HG02588 (cell line): ENCODE results near the gene ZNF490.
"Not testable (repeated sequence)": the region's sequence is repeated elsewhere in the genome, so short reads cannot be mapped to it uniquely, and the experiment has no call there.

Experiments
- ATAC-seq: cut with Tn5 transposase; IDR thresholded peaks from one replicate; pipeline ENCODE4 v1.9.1; 2021; ENCODE audit warnings: mild to moderate bottlenecking, moderate library complexity; ENCODE audit not compliant: unreplicated experiment

ZNF490 gene

DNA sequence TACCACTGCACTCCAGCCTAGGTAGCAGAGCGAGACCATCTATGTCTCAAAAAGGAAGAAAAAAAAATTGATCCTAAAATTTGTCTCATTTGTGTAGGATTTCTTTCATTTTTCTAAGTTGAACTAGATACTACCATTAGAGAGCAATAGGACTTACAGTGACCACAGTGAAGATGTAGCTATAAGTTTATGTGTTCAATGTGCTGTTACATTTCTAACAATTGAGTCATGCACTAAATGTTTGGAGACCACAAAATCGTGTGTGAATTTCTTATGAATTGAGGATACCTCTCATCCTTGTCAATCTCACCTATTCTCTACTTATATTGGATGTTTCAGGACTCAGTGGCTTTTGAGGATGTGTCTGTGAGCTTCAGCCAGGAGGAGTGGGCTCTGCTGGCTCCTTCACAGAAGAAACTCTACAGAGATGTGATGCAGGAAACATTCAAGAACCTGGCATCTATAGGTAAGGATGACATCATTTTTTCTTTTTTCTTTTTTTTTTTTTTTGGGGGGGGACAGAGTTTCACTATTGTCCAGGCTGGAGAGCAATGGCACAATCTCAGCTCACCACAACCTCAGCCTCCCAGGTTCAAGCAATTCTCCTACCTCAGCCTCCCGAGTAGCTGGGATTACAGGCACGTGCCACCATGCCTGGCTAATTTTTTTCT lies 12.9 kb upstream of the ZNF490 start:
- no peak for ATAC-seq

DNA sequence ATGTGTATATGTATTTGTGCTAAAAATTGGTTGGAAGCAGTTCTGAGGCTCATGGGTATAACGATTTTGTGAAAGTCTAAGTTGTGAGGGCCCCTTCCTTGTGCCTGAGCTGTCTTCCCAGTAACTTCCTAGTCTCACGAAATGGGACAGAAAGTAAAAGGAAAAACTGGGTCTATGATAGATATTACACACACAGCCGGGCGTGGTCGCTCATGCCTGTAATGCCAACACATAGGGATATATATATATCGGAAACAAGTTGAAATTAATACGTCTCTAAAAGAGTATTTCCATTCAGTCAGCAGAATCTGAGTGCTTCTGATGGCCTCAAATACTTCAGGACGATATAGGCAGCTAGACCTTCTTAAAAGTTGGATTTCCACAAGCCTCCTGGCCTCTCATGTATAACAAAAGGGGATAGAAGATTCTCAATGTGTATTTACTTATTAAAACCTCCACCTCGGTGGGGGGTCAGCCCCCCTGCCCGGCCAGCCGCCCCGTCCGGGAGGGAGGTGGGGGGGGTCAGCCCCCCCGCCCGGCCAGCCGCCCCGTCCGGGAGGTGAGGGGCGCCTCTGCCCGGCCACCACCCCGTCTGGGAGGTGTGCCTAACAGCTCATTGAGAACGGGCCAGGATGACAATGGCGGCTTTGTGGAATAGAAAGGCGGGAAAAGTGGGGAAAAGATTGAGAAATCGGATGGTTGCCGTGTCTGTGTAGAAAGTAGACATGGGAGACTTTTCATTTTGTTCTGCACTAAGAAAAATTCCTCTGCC lies 10.8 kb upstream of the ZNF490 start:
- ATAC-seq = not testable (repeated sequence)

DNA sequence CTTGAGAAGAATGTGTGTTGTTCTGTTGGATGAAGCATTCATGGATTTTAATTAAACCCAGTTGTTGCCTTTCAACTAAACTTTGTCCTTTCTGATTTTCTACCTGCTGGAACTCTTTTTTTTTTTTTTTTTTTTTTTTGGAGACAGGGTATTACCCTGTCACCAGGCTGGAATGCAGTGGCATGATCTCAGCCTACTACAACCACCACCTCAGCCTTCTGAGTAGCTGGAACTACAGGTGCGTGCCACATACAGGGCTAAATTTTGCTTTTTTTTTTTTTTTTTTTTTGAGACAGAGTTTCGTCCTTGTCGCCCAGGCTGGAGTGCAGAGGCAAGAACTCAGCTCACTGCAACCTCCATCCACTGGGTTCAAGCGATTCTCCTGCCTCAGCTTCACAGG lies 7.0 kb upstream of the ZNF490 start:
- ATAC-seq = no peak

DNA sequence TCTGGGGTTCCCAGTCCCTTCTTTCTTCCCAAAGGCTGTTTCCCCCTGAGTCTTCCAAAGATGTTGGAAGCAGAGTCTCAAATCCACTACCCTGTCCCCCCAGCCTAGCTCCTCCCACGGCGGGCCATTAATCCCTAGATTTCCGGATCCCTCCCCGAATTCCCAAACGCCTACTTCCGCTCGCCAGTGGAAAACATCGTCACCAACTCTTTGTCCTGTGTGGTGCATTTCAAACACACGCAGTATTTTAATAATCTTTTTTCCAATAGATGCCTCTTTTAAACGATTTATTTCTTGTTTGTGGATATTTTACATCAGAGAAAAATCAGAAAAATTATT lies 717 bp upstream of the ZNF490 start:
- no peak for ATAC-seq

DNA sequence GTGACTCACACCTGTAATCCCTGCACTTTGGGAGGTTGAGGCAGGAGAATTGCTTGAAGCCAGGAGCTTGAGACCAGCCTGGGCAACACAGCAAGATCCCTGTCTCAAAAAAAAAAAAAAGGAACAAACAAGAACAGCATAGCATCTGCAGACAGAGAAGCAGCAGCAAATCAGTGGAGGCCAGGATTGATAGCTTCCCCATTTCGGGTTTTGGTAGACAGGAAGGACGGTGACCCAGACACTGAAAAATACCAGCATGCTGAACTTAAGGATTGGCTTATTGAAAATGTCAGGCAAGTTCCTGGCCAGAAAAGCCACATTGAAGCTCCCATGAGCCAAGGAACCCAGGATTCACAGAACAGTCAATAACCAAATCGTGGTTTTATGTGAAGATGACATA lies 3.0 kb downstream of the ZNF490 start:
- no peak for ATAC-seq

DNA sequence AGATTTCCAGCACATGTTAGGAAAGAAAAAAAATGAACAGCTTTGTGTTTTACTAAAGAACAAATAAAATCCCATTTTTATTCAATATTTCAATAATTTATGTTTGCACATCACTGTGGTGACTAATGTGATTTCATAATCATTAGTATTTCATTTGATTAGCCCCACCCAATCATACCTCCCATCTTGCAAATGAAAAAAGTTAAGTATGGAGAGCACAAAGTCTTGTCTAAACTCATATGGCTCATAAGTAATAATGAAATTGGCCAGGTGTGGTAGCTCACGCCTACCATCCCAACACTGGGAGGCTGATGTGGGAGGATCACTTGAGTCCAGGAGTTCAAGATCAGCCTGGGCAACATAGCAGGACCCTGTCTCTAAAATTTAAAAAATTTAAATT lies 3.8 kb downstream of the ZNF490 start:
- no peak for ATAC-seq

DNA sequence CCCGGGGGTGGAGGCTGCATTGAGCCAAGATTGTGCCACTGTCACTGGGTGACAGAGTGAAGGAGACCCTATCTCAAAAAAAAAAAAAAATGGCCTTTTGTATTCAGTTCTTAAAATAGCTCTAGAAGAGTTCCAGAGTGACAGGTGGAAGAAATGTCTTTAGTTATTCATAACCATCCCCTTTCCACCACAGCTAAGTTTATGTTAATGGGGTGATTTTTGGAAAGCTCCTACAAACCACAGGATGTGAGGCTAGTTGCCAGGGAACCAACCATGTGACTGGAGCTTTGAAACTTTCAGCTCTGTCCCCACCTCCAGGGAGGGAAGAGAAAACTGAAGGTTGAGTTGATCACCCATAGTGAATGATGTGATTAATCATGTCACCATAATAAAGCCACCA lies 6.9 kb downstream of the ZNF490 start:
- ATAC-seq = peak; percentile 44

DNA sequence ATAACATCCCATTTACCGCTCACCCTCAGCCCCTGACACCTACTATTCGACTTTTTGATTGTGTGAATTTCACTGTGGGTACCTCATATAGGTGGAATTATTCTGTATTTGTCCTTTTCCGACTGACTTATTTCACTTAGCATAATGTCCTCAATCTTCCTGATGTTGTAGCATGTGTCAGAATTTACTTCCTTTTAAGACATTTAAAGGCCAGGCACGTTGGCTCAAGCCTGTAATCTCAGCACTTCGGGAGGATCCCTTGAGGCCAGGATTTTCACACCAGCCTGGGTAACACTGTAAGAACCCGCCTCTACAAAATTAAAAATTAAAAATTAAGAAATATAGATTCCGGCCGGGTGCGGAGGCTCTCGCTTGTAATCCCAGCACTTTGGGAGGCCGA lies 13.0 kb downstream of the ZNF490 start:
- no peak for ATAC-seq

- ATAC-seq = no peak
These were observed 13.6 kb downstream of the ZNF490 start for GRCh38 chr19:12596927-12597548.

- ATAC-seq = no peak
These were observed 14.1 kb downstream of the ZNF490 start for GRCh38 chr19:12596485-12596884.

- no peak for ATAC-seq
These were observed 29.5 kb downstream of the ZNF490 start for GRCh38 chr19:12581100-12581499.

DNA sequence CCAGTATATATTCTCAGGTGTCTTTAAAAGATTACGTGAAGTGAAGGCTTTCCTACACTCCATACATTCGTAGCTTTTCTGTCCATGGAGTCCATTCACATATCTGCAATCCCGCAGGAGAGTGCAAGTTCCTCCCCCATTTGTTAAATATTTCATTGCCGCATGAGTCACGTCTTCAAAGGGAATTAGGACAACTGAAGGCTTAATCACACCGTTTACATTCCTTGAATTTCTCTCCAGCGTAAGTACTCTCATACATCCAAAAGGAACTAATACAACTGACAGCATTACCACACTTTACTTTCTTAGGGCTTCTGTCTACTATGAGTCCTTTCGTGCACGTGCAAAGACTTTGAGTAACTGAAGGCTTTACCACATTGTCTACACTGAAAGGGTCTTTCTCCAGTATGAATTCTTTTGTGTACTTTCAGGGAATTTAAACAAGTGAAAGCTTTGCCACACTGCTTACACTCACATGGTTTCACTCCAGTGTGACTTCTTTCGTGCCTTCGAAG lies 30.4 kb downstream of the ZNF490 start:
- ATAC-seq = no peak

GRCh38 chr19:12578641-12579040 lies 32.0 kb downstream of the ZNF490 start:
- ATAC-seq = no peak

DNA sequence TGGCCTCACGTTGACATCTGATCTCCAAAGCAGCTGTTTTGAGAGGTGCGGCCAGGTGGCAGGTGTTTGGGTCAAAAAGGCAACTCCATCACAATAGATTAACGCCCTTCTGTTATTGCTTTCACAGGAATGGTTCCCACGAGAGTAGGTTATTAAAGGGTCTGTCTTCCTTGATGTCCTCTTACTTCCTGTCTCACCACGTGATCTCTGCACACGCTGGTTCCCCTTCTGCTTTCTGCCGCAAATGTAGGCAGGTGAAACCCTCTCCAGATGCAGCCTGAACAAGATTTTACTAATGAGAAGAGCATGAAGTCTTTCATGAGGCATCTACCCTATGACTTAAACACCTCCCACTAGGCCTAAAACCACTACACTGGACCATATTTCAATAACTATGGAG lies 36.6 kb downstream of the ZNF490 start:
- no peak for ATAC-seq

DNA sequence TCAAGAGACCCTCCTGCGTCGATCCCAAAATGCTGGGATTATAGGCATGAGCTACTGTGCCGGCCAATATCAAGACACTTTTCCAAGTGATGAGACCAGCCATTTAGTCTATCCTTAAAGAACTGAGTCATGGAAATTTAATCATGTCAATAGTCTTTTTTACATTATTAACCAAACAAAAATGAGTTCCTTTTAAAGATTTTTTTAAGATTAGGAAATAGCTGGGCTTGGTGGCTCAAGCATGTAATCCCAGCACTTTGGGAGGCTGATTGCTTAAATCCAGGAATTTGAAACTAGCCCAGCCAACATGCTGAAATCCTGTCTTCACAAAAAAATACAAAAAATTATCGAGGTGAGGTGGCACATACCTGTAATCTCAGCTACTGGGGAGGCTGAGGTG lies 42.7 kb downstream of the ZNF490 start:
- ATAC-seq = no peak

DNA sequence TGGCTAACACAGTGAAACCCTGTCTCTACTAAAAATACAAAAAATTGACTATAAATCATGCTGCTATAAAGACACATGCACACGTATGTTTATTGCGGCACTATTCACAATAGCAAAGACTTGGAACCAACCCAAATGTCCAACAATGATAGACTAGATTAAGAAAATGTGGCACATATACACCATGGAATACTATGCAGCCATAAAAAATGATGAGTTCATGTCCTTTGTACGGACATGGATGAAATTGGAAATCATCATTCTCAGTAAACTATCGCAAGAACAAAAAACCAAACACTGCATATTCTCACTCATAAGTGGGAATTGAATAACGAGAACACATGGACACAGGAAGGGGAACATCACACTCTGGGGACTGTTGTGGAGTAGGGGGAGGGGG lies 44.2 kb downstream of the ZNF490 start:
- ATAC-seq = not testable (repeated sequence)

DNA sequence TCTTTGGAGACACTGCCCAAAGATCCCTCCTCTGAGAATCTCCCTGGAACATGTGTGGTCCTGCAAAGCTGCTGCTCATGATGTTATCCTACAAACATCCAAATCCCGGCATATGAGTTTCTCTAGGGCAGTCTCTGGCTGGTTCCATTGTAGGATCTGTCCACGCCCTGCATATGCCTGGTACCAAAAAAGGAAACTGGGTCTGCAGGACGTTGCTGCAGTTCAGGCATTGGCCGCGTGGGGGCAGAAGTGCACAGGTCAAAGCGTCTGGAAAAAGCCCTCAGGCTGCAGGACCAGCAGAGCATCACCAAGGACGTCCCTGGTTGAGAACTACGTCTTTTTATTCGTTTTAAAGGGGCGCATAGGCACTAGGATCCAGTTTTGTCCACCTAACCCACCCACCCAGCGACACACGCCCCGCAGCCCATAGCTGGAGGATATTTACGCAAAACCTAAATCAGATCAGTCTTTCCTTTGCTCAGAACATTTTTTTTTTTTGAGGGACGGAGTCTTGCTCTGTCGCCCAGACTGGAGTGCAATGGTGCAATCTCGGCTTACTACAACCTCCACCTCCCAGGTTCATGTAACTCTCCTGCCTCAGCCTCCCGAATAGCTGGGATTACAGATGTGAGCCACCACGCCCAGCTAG lies 46.5 kb downstream of the ZNF490 start:
- ATAC-seq = no peak

GRCh38 chr19:12555456-12555930 lies 55.1 kb downstream of the ZNF490 start:
- ATAC-seq = no peak

- ATAC-seq = peak; percentile 96
These were observed 59.4 kb downstream of the ZNF490 start, which contains the start of gene ZNF564 for GRCh38 chr19:12551060-12551832. ZNF564 (minus strand) TSS chr19:12551482; CDS start chr19:12551332, 150 bp downstream.

- no peak for ATAC-seq
These were observed 63.7 kb downstream of the ZNF490 start for GRCh38 chr19:12546903-12547302.
